A673 (cell line): ENCODE measurements around the gene KLK14.

Experiments
- CTCF ChIP-seq: fragments of 300-800, 200-600 bp; sonication (generic); conservative IDR thresholded peaks from 2 replicates; pipeline ENCODE4 v1.5.1; 2017; ENCODE audit warnings: low read depth, mild to moderate bottlenecking, antibody characterized with exemption, low read length, moderate library complexity, mixed read lengths
- EZH2 ChIP-seq: fragments of 200-600 bp; sonication (generic); IDR thresholded peaks from 2 replicates; pipeline ENCODE4 v1.6.1; 2017; ENCODE audit warnings: borderline replicate concordance, low read depth, mild to moderate bottlenecking, mixed read lengths, antibody characterized with exemption, low read length; ENCODE audit not compliant: poor library complexity, severe bottlenecking

GRCh38 chr19:51107406-51108065, 24.8 kb upstream of the KLK14 start:
- 0 out of 2 replicates have a peak, but pooled peaks have one; percentile 21 for TF ChIP-seq CTCF
- no peak for TF ChIP-seq EZH2
